Lower lobe of right lung (tissue), 2 donors: ENCODE data around the gene SUSD1. TPM values are rescaled to one million over a fixed set of nuclear protein-coding genes. Genes with fewer than 3 reads are reported as not detected.

Experiments
- ATAC-seq, 2 donors: fragments of 200-7000 bp; cut with Tn5 transposase; one replicate each; pipeline ENCODE4 v1.9.1; 2020 to 2022; ENCODE audit warnings: mild to moderate bottlenecking in 2 of 2, moderate library complexity in 2 of 2
- DNase-seq: peaks from one replicate; pipeline ENCODE4 v3.0.0-alpha.2; 2020
- H3K27ac ChIP-seq: fragments of 200-600 bp; one replicate; pipeline ENCODE4 v1.8.0; 2022
- H3K27me3 ChIP-seq: fragments of 200-600 bp; one replicate; pipeline ENCODE4 v1.8.0; 2022; ENCODE audit warnings: low read depth
- H3K36me3 ChIP-seq: fragments of 200-600 bp; one replicate; pipeline ENCODE4 v1.8.0; 2022; ENCODE audit warnings: mild to moderate bottlenecking
- H3K4me1 ChIP-seq: fragments of 200-600 bp; one replicate; pipeline ENCODE4 v1.8.0; 2022
- H3K4me3 ChIP-seq: fragments of 200-600 bp; one replicate; pipeline ENCODE4 v1.8.0; 2022; ENCODE audit warnings: mild to moderate bottlenecking
- H3K9me3 ChIP-seq: fragments of 200-600 bp; one replicate; pipeline ENCODE4 v1.8.0; 2022
- intact Hi-C: fragments of 100-400 bp; cut with DNase I; formaldehyde crosslinking; loops from one replicate; pipeline ENCODE4 v1.11.0; 2022
- total RNA-seq: library from RNA; stranded (reverse); fragmentation: NEBNext Ultra II Directional; extraction: Animal tissue kit (Norgen Biotek cat#: 25700); gene quantifications from one replicate; pipeline ENCODE4 v1.2.1, GENCODE V29; 2021
- TF ChIP-seq, protein P1 (sequence below): fragments of 200-600 bp; IDR thresholded peaks from one replicate; pipeline ENCODE4 v1.8.0; 2022; ENCODE audit warnings: antibody characterized with exemption, mild to moderate bottlenecking
- donor health status: DM: no; HTN: yes; CAD: no; lungs with severe emphysema.

SUSD1 gene
- total RNA-seq, 1 donor from 2014 or later, result 49.4 TPM

DNA sequence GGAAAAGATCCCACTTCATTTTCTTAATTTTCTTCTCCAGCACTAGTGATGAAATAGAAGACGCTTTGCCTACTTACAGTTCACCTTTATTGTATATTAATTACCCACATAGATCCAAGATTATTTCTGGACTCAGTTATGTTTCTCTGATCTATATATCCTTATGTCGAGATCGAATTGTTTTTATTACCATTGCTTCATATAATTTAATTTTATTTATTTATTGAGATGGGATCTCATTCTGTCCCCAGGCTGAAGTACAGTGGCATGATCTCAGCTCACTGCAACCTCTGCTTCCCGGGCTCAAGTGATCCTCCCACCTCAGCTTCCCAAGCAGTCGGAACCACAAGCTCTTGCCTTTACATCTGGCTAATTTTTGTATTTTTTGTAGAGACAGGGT, 157.2 kb downstream of the SUSD1 start:
- Histone ChIP-seq H3K27ac (no peak overlapping the region), H3K36me3 (no peaks in the 10 kb centered on the region), H3K9me3 (no peaks in the 10 kb centered on the region), H3K27me3 (no peaks in the 10 kb centered on the region), H3K4me3 (no peak overlapping the region), H3K4me1 (peaks cover 13% of the 10 kb centered on the region)
- DNase-seq (no peak), ATAC-seq (no peak)
- intact Hi-C loops, result no loop called here
- TF ChIP-seq, protein P1, sequence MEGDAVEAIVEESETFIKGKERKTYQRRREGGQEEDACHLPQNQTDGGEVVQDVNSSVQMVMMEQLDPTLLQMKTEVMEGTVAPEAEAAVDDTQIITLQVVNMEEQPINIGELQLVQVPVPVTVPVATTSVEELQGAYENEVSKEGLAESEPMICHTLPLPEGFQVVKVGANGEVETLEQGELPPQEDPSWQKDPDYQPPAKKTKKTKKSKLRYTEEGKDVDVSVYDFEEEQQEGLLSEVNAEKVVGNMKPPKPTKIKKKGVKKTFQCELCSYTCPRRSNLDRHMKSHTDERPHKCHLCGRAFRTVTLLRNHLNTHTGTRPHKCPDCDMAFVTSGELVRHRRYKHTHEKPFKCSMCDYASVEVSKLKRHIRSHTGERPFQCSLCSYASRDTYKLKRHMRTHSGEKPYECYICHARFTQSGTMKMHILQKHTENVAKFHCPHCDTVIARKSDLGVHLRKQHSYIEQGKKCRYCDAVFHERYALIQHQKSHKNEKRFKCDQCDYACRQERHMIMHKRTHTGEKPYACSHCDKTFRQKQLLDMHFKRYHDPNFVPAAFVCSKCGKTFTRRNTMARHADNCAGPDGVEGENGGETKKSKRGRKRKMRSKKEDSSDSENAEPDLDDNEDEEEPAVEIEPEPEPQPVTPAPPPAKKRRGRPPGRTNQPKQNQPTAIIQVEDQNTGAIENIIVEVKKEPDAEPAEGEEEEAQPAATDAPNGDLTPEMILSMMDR, result no peak

DNA sequence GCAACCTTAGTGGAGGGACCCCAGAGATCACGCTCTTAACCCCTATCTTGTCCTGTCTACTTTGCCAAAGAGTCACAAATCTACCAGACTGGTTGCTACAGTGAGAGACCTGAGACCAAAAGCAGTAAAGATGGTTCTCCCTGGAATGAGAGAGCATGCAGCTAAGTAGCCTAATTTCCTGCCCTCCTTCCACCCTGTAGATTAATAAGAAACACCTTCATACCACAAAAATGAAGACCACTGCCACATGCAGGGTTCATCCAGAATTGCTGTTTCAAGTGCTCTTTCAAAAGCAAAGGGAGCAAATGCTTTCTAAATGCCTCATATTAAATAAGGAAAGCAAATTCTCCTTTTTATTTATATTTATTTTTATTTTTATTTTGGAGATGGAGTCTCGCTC, 159.4 kb downstream of the SUSD1 start:
- H3K9me3 ChIP-seq, result no peaks in the 10 kb centered on the region
- H3K27ac ChIP-seq, result no peak overlapping the region
- ATAC-seq (no peak), DNase-seq (no peak)
- no peaks in the 10 kb centered on the region for H3K27me3 ChIP-seq
- H3K4me1 ChIP-seq, result peaks cover 16% of the 10 kb centered on the region
- H3K36me3 ChIP-seq, result no peaks in the 10 kb centered on the region
- intact Hi-C loops, result no loop called here
- TF ChIP-seq, protein P1, result no peak
- no peak overlapping the region for H3K4me3 ChIP-seq

DNA sequence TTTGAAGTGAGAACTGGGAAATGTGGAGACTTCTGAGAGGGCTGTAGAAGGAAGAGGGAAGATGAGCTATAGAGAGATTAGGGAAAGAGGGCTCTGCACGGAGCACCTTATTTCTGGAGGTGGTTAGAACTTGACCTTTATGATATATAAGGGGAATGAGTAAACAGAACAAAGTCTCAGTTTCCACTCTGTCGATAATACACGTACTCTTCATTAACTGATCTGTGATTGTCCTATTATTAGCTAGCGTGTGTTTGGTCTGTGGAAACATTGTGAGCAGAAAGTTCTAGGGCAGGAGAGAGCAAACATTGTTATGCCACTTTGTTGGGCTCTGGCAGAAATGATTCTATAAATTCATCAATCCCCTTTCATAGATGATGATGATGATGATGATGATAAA, 159.9 kb downstream of the SUSD1 start:
- H3K4me3 ChIP-seq, result no peak overlapping the region
- intact Hi-C loops, result no loop called here
- ATAC-seq, result no peak
- TF ChIP-seq, protein P1, result no peak
- H3K27me3 ChIP-seq, result no peaks in the 10 kb centered on the region
- H3K36me3 ChIP-seq, result no peaks in the 10 kb centered on the region
- H3K9me3 ChIP-seq, result no peaks in the 10 kb centered on the region
- DNase-seq, result no peak
- H3K27ac ChIP-seq, result no peak overlapping the region
- H3K4me1 ChIP-seq, result peaks cover 16% of the 10 kb centered on the region

DNA sequence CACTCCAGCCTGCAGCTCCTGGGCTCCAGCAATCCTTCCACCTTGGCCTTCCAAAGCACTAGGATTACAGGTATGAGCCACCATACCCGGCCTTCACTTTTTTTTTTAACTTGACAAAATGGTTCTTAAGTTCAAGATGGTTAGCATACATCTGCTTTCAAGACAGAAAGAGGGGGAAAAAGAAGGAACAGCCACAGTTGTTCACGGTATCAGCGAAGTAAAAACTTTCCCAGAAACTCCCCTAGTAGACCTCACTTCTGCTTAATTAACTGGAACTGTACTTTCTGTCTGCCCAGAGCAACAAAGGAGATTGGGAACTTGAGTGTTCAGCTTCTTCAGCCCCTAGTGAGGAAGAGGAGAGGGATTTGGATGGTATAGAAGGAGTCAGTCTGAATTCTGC, 161.8 kb downstream of the SUSD1 start:
- DNase-seq (no peak), ATAC-seq (peak in 1 of 2 donors; percentile 25)
- Histone ChIP-seq H3K4me3 (no peak overlapping the region), H3K27ac (no peak overlapping the region), H3K27me3 (no peaks in the 10 kb centered on the region), H3K36me3 (no peaks in the 10 kb centered on the region), H3K9me3 (no peaks in the 10 kb centered on the region), H3K4me1 (peaks cover 16% of the 10 kb centered on the region)
- intact Hi-C loops, result no loop called here
- TF ChIP-seq, protein P1, result no peak

DNA sequence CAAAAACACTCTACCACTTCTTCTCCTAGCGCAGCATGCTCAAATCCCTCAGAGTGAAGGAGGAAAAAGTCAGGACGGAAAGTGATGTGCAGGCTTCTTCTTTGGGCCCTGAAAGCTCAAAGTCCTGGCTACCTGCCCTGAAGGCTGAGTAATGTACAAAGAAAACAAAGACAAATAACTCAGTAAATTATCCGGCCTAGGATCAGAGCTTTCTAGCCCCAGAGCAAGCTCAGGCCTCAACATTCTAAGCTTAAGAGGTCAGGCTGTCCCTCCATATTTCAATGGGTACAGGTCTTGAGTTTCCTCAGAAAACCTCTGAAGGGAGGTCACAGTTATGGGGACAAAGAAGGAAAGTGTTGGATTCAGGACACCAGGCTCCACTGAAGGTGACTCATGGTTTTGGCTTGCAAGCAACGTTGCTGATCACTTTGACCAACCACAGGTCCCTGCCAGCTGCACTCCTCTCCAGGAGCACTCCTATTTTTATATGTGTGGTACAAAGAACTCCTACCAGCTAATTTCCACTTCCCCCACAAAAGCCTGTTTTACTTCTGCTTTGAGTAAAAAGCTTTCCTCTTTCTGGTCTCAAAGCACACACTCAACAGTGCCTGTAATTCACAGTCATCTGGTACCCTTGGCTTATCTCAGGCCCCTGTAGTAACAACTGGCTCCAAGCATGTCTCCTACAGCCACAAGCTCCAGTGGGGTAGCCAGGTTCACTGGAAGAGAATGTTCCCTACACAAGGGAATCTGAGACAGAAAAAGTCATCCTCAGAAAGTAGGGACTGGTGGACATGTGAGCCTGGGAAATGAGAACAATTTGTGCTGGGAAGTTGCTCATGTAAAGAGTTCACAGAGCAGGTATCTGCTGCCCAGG, 162.8 kb downstream of the SUSD1 start:
- TF ChIP-seq, protein P1, result no peak
- Histone ChIP-seq H3K36me3 (no peaks in the 10 kb centered on the region), H3K27me3 (no peaks in the 10 kb centered on the region), H3K27ac (peak overlapping the region; percentile 37), H3K9me3 (no peaks in the 10 kb centered on the region), H3K4me1 (peaks cover 16% of the 10 kb centered on the region), H3K4me3 (no peak overlapping the region)
- ATAC-seq, result peak; percentile 88 to 90
- intact Hi-C loops, result no loop called here
- DNase-seq, result peak; percentile 52
